Left renal cortex interstitium (tissue), 4 donors: ENCODE data around the gene PSME4. TPM values are rescaled to one million over a fixed set of nuclear protein-coding genes. Genes with fewer than 3 reads are reported as not detected.
"Not testable (repeated sequence)": the region's sequence is repeated elsewhere in the genome, so short reads cannot be mapped to it uniquely, and the experiment has no call there.

Experiments used
- DNase-seq, 4 donors: peaks; one replicate each; pipeline ENCODE4 v3.0.0-alpha.2; 2013; ENCODE audit warnings: low read depth in 4 of 4, low spot score in 2 of 4, missing footprints in 1 of 4
- polyA plus RNA-seq, 4 donors: library from polyadenylated mRNA; unstranded; fragments of 120-200 nt; gene quantifications; one replicate each; pipeline ENCODE4 v1.2.1, GENCODE V29; 2013; ENCODE audit not compliant: insufficient read length in 4 of 4

PSME4 gene
- polyA plus RNA-seq, 4 donors, result 48.9 to 75.3 (median 58.6) TPM

DNA sequence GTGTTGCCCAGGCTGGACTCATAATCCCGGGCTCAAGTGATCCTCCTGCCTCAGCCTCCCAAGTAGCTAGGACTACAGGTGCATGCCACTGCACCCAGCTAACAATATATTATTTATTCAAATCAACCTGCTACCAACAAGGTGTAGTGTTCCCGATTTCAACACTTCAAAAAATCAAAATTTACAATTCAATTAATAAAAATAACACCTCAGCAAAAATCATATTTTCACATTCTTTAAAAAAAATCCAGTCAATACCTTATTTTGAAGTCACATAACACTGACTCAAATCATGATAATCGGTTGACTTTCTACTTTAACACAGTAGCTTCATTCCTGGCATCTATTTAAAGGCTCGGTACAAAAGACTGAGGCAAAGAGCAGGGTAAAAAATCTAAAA is 118.3 kb downstream of the PSME4 start:
- no peak for DNase-seq

DNA sequence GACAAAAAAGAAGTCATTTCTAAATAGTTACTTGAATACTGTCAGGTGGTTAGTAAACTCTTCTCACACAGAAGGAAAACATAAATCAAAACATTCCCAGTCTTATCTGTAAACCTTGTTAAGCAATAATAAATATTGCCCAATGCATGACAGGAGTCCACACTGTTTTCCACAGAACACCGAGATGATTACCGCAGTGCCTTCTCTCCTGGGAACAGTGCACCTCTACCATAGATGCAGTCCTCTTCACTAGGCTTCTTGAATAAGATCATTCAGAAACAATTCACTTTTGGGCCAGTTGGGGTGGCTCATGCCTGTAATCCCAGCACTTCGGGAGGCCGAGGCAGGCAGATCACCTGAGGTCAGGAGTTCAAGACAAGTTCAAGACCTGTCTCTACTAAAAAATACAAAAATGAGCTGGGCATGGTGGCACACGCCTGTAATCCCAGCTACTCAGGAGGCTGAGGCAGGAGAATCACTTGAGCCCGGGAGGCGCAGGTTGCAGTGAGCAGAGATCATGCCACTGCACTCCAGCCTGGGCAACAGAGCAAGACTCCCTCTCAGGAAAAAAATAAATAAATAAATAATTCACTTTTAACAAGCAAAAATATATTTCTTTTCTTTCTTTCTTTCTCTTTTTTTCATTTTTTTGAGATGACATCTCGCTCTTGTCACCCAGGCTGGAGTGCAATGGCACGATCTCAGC is 119.6 kb downstream of the PSME4 start:
- DNase-seq, result not testable (repeated sequence)

DNA sequence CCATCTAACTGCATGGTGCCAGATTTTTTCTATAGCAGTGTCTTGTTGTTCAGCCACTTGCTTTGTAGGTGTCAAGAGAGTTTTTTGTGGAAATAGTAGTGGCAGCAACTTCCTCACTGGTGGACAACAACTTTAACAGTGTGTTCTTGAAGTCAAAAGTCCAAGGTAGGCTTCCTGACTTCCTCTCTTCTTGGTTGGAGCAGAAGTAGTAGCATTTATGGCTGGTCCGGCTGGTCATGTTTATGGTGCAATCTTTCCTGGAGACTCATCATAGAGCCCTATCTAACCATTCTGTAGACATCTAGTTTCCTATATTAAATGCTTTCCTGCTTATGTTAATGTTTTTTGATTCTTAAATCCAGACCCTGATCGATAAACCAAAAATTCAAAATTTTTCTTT is 122.7 kb downstream of the PSME4 start:
- DNase-seq, result no peak

DNA sequence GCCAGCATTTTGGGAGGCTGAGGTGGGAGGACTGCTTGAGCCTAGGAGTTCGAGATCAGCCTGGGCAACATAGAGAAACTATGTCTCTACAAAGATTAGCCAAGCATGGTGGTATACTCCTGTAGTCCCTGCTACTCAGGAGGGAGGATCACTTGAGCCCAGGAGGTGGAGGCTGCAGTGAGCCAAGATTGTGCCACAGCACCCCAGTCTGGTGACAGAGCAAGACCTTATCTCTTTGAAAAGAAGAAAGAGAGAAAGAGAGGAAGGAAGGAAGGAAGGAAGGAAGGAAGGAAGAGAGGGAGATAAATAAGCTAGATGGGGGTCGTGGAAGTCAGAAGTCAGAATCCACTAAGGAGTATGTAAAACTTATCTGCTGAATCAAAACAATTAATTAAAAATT is 127.2 kb downstream of the PSME4 start:
- no peak for DNase-seq

DNA sequence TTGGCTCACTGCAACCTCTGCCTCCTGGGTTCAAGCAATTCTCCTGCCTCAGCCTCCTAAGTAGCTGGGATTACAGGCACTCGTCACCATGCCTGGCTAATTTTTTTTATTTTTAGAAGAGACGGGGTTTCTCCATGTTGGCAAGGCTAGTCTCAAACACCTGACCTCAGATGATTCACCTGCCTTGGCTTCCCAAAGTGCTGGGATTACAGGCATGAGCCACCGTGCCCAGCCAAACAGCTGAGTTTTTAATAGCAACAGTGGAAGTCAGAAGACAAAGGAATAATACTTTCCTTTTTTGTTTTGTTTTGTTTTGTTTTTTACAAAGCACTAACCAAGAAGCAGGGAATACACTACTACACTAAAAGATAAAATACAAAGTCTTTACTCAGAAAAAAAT is 127.9 kb downstream of the PSME4 start:
- DNase-seq, result no peak

DNA sequence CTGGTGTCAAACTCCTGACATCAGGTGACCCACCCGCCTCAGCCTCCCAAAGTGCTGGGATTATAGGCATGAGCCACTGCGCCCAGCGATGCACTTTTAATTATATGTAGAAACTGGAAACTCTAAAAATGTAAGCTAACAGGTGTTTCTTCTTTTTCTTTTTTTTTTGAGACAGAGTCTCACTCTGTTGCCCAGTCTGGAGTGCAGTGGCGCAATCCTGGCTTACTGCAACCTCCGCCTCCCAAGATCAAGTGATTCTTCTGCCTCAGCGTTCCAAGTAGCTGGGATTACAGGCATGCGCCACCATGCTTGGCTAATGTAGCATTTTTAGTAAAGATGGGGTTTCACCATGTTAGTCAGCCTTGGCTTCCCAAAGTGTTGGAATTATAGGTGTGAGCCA is 129.1 kb downstream of the PSME4 start:
- not testable (repeated sequence) for DNase-seq

DNA sequence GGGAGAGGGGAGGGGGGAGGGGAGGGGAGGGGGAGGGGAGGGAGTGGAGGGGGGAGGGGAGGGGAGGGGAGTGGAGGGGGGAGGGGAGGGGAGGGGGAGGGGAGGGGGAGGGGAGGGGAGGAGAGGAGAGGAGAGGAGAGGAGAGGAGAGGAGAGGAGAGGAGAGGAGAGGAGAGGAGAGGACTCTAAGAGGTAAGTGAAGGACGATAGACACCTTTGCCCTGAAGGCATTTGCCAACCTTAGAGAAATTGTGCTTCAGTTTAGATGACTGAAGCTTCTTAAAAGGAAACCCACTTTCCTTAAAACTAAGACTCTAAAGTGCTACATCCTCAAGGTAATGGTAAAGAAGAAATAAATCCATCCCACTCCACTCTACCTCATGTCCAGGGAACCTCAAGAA is 130.2 kb downstream of the PSME4 start:
- DNase-seq, result no peak

DNA sequence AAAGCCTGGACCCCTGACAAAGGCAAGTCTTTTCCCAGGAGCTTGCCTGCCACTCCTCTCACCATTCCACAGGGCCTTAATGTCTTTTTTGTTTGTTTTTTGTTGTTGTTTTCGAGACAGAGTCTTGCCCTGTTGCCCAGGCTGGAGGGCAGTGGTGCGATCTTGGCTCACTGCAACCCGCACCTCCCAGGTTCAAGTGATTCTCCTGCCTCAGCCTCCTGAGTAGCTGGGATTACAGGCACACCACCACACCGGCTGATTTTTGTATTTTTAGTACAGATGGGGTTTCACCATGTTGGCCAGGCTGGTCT is 140.9 kb downstream of the PSME4 start:
- DNase-seq, result not testable (repeated sequence)

DNA sequence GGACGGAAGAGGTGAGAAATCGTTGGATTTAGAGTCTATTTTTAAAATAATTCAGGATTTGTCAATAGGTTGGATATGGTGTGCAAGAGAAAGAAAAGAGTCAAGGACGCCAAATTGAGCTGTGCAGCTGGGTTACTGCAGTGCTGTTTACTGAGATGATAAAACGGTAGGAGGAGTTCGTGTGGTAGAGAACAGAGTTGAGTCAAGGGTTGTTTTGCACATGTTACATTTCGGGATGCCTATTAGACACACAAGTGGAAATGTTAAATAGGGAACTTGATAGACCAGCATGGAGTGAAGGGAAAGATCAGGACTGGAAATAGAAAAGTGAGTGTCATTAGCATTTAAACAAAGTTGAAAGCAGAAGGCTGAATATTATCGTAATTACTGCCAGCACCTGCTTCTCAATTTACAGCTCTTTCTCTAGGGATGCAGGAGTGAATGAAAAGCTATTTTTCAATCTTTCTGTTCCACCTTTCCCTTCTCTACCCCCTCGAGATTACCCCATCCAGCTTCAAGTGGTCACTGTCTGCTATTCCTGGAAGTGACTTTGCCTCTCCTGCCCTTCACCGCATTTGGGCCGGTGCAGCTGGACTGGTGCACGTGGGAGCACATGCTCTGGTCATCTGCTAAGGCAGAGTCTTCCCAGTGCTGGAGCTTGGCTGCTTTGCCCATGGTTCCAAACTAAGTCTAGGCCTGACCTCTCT is 141.4 kb downstream of the PSME4 start:
- DNase-seq, result no peak

DNA sequence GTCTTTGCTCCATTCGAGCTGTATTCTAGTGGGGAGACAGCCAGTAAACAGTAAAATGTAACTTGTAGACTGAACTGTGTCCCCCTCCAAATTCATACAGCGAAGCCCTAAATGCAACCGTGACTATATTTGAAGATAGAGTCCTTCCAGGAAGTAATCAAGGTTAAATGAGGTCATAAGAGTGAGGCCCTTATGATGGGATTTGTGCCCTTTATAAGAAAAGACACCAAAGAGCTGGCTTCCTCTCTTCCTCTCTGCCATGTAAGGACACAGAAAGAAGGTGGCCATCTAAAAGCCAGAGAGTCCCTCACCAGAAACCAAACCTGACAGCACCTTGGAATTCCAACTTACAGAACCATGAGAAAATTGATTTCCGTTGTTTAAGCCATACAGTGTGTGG is 142.5 kb downstream of the PSME4 start:
- DNase-seq, result no peak

DNA sequence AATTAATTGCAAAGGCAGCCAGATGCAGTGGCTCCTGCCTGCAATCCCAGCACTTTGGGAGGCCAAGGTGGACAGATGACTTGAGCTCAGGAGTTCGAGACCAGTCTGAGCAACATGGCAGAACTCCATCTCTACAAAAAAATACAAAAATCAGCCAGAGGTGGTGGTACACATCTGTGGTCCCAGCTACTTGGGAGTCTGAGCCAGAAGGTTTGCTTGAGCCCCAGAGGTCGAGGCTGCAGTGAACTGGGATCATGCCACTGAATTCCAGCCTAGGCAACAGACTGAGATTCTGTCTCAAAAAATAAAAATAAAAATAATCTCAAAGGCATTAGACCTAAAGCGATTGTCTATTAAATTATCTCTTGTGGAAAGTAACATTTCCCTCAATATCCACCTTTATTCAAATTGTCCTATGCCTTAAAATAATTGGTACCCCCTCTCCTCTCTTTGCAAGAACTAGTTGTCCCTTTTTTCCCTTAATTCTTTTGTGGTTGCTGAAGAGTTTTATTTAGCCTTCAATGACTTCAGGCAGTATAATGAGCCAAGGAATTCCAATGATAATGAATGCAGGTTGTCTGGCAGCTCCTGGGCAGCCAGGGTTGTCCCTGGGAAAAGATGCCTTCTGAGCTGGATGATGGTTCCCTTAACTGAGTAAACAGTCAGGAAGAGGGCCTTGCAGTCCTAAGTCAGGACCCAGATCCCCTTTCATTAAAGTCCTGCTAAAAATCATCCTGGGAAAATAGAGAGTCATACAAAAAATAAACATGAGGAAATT is 143.2 kb downstream of the PSME4 start:
- DNase-seq, result no peak

DNA sequence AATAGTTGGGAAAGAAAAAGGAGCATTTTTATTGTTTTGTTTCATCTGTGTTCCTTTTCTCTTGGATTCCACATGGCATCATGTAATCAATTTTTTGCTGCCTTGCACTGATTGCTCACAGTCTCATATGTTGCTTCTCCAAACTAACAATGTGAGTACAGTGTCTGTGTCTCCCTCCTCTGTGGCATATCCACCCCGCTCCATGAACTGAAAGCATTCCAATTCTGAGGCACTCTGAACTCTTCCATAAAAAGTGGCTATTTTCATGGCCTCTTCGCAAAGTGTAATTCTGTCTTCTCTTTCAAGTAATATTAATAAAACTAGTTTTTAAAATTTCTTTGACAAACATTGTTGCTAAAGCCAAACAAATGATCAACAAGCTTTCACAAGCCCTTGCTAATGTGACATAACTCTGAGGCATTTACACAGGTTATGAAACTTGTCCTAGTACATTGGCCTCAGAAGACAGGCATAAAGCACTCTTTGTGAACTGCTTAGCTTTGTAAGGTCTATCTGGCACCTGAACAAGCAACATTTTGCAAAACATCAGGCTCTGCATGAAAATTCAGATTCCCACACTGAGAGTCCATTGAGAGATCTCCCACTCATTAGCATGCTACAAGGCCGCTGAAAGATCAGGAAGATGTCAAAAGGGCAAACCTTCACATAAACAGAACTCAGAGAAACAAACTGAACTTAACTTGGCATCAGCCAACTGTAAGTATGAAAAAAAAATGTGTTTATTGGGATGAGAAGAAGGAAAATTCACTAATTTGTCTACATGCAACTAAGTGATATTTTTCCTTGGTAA is 144.0 kb downstream of the PSME4 start:
- no peak for DNase-seq

DNA sequence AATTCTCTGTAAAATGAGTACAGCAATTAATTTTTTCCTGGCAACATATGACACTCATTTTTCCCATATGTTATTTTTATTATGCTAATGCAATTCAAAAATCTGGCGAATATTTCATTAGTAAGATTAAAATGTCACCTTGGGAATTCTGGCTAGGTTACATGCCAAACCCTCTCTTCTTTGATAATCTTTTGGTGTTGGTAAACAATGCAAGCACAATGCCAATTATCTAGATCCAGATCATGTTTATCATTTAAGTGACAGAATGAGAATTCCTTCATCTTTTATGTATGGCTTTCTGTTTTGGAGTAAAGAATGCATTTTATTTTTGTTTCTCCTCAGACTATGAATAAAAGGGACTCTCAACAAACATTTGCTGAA is 144.8 kb downstream of the PSME4 start:
- DNase-seq, result no peak

DNA sequence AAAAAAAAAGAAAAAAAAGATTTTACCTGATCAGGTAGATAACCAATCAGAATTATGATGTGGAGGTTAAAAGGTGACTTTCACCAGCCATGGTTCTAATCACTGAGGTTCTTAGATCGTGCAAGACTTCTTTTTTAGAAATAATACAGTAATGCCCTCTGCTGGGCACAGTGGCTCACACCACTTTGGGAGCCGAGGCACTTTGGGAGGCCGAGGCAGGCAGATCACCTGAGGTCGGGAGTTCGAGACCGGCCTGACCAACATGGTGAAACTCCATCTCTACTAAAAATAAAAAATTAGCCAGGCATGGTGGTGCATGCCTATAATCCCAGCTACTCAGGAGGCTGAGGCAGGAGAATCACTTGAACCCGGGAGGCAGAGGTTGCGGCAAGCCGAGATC is 147.2 kb downstream of the PSME4 start:
- not testable (repeated sequence) for DNase-seq

DNA sequence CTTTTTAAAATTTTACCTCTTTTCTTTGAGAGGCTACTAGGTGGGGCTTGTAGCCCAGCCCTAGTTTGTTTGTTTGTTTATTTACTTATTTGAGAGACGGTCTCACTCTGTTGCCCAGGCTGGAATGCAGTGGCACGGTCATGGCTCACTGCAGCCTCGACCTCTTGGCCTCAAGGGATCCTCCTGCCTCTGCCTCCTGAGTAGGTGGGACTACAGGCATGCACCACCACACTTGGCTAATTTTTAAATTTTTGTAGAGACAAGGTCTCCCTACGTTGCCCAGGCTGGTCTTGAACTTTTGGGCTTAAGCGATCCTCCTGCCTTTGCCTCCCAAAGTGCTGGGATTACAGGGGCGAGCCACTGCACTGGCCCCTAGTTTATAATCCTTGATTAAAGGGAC is 149.0 kb downstream of the PSME4 start:
- no peak for DNase-seq

DNA sequence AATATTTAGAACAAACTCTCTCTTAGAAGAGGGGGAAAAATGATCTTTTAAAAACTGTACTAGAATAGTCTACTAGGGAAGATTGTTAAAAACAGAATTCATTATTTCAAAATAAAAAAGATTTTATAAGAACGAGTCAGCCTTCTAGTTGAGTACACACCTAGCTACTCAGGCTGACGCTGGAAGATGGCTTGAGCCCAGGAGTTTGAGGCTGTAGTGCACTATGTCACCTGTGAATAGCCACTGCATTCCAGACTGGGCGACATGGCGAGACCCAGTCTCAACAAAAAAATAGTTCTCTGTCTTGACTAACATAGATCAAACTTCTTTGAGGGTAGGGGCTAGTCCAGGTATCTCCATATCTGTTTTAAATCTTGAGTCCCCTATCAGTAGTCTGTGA is 150.1 kb downstream of the PSME4 start:
- no peak for DNase-seq

DNA sequence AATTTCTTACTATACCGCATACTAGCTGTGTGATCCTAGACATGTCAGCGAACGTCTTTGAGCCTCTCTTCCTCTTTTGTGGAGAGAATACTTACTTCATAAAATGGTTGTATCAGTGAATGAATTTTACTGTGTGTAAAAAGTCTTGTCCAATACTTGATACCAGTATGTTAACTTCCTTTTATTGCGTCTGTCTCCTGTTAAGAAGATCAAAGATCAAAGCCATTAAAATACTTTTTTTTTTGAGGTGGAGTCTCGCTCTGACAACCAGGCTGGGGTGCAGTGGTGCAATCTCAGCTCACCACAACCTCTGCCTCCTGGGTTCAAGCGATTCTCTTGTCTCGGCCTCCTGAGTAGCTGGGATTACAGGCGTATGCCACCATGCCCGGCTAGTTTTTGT is 150.7 kb downstream of the PSME4 start:
- DNase-seq, result no peak

DNA sequence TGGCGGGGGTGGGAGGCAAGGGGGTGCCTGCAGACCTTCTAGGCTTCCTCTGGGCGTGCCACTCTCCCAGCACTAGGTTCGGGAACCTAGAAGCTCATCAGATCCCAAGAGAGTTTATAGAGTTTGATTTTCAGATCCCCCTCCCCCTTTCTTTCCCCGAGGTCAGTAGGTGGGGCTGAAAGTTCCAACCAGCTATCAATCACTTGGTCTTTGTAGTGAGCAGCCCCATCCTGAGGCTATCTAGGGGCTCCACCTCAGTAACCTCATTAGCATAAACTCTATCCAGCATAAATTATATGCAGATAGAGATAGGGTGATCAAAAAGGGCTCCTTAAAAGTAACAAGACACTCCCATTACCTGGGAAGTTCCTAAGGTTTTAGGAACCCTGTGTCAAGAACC is 151.2 kb downstream of the PSME4 start:
- no peak for DNase-seq

DNA sequence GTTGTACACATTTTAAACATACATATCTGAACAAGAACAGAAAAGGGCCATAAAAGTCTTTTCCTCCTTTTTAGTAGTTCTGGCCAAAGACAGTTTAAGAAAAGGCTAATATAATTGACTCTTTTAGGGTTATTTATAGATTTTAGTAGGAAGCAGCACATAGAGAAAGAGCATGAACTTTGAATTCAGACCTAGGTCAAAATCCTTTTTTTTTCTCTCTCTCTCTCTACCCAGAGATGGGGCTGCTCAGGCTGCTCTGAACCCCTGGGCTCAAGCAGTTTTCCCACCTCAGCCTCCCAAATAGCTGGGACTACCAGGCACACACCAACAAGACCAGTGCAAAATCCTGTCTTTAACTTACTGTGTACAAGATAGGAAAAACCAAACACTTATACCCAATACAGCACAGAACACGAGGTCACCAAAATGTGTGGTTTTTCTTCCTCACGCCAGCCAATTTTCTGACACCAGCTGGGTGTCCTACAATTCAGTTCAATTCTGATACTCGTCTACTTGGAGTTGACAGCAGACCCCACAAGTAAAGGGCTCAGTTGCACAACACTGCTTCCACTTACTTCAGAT is 151.8 kb downstream of the PSME4 start:
- DNase-seq, result no peak
